GM23338 (cell line): ENCODE measurements around the gene NHLH1. TPM values are rescaled to one million over a fixed set of nuclear protein-coding genes. Genes with fewer than 3 reads are reported as not detected.

ENCODE experiments used
- ATAC-seq: fragments of 200-7000 bp; cut with Tn5 transposase; 3 replicates; pipeline ENCODE4 v1.9.1; 2020
- DNase-seq: peaks from one replicate; pipeline ENCODE4 v3.0.0-alpha.2; 2015; ENCODE audit warnings: low spot score
- H2AFZ ChIP-seq: fragments of 200-600 bp; sonication (generic); 2 replicates; pipeline ENCODE4 v1.8.0; 2016; ENCODE audit warnings: antibody characterized with exemption, mild to moderate bottlenecking, moderate library complexity
- H3F3A ChIP-seq: fragments of 200-600 bp; sonication (generic); replicated peaks from 2 replicates; pipeline ENCODE4 v1.8.0; 2017; ENCODE audit warnings: antibody characterized with exemption, mixed run types, low read depth
- H3K27ac ChIP-seq: fragments of 200-600 bp; sonication (generic); 2 replicates; pipeline ENCODE4 v1.6.1; 2016; ENCODE audit warnings: low read depth
- H3K27me3 ChIP-seq: fragments of 200-600 bp; sonication (generic); 2 replicates; pipeline ENCODE4 v1.8.0; 2016; ENCODE audit warnings: mild to moderate bottlenecking, mixed run types, moderate library complexity; ENCODE audit not compliant: insufficient read depth
- H3K36me3 ChIP-seq: fragments of 200-600 bp; sonication (generic); 2 replicates; pipeline ENCODE4 v1.8.0; 2016; ENCODE audit warnings: mild to moderate bottlenecking; ENCODE audit not compliant: insufficient read depth
- H3K4me1 ChIP-seq: fragments of 200-600 bp; sonication (generic); 2 replicates; pipeline ENCODE4 v1.8.0; 2016; ENCODE audit warnings: mild to moderate bottlenecking, moderate library complexity; ENCODE audit not compliant: insufficient read depth
- H3K4me2 ChIP-seq: fragments of 200-600 bp; sonication (generic); 2 replicates; pipeline ENCODE4 v1.7.1; 2017; ENCODE audit warnings: mixed run types
- H3K4me3 ChIP-seq: fragments of 200-600 bp; sonication (generic); 2 replicates; pipeline ENCODE4 v1.6.1; 2016; ENCODE audit warnings: mixed run types
- H3K79me2 ChIP-seq: fragments of 200-600 bp; sonication (generic); replicated peaks from 2 replicates; pipeline ENCODE4 v1.8.0; 2017; ENCODE audit warnings: mild to moderate bottlenecking; ENCODE audit not compliant: insufficient read depth
- H3K9me2 ChIP-seq: fragments of 200-600 bp; sonication (generic); 2 replicates; pipeline ENCODE4 v1.8.0; 2017; ENCODE audit not compliant: insufficient read depth
- H4K20me1 ChIP-seq: fragments of 200-600 bp; sonication (generic); replicated peaks from 2 replicates; pipeline ENCODE4 v1.8.0; 2017; ENCODE audit warnings: mild to moderate bottlenecking; ENCODE audit not compliant: insufficient read depth
- H3K27ac Mint-ChIP-seq: 2 replicates; pipeline ENCODE4 v1.8.0; 2020; ENCODE audit warnings: inconsistent platforms, mild to moderate bottlenecking, moderate library complexity, mixed read lengths
- H3K27me3 Mint-ChIP-seq: 3 replicates; pipeline ENCODE4 v1.8.0; 2022; ENCODE audit warnings: low read depth, mild to moderate bottlenecking, moderate library complexity, mixed read lengths, inconsistent platforms; ENCODE audit not compliant: insufficient read depth, poor library complexity
- H3K36me3 Mint-ChIP-seq: 3 replicates; pipeline ENCODE4 v1.8.0; 2021; ENCODE audit warnings: low read depth, mild to moderate bottlenecking, inconsistent platforms, moderate library complexity, mixed read lengths
- H3K4me1 Mint-ChIP-seq: 3 replicates; pipeline ENCODE4 v1.8.0; 2020; ENCODE audit warnings: mild to moderate bottlenecking, inconsistent platforms, mixed read lengths
- H3K4me3 Mint-ChIP-seq: 3 replicates; pipeline ENCODE4 v1.8.0; 2021; ENCODE audit warnings: moderate library complexity, mild to moderate bottlenecking, inconsistent platforms, mixed read lengths
- H3K9me3 Mint-ChIP-seq: 3 replicates; pipeline ENCODE4 v1.8.0; 2020; ENCODE audit warnings: moderate library complexity, mild to moderate bottlenecking, inconsistent platforms, mixed read lengths
- EZH2 ChIP-seq: fragments of 200-600 bp; sonication (generic); IDR thresholded peaks from one replicate; pipeline ENCODE4 v1.8.0; 2017; ENCODE audit warnings: antibody characterized with exemption, mild to moderate bottlenecking, low read depth; ENCODE audit not compliant: unreplicated experiment
- EZH2phosphoT487 ChIP-seq: fragments of 200-600 bp; sonication (generic); IDR thresholded peaks from one replicate; pipeline ENCODE4 v1.8.1; 2018; ENCODE audit warnings: antibody characterized with exemption; ENCODE audit not compliant: unreplicated experiment
- JUNB ChIP-seq: IDR thresholded peaks from one replicate; pipeline ENCODE4 v1.6.1; 2016; ENCODE audit warnings: antibody characterized with exemption; ENCODE audit not compliant: unreplicated experiment
- NANOG ChIP-seq: IDR thresholded peaks from 2 replicates; pipeline ENCODE4 v1.6.1; 2016; ENCODE audit warnings: antibody characterized with exemption, borderline replicate concordance
- POLR2AphosphoS5 ChIP-seq: IDR thresholded peaks from 2 replicates; pipeline ENCODE4 v1.6.1; 2016; ENCODE audit warnings: antibody characterized with exemption, low read depth
- STAT1 ChIP-seq: IDR thresholded peaks from one replicate; pipeline ENCODE4 v1.6.1; 2016; ENCODE audit warnings: antibody characterized with exemption; ENCODE audit not compliant: unreplicated experiment
- ZNF331 ChIP-seq: fragments of 250-450 bp; sonication (Bioruptor Pico); IDR thresholded peaks from 2 replicates; pipeline ENCODE4 v1.5.0; 2020; ENCODE audit warnings: low read depth, mild to moderate bottlenecking, moderate library complexity
- polyA plus RNA-seq: library from polyadenylated mRNA; unstranded; fragments of >200 nt; fragmentation: Nextera tagmentation; extraction: Ambion mirVana; gene quantifications from 2 replicates; pipeline ENCODE4 v1.2.1, GENCODE V29; 2016
- total RNA-seq: library from RNA; depleted of rRNA; stranded (reverse); fragments of >200 nt; shearing (Covaris generic); gene quantifications from 2 replicates; pipeline ENCODE4 v1.2.3, GENCODE V29; 2014
- TF ChIP-seq, protein P1 (sequence below), 2 experiments: fragments of 200-600 bp in 1 of 2; sonication (generic) in 1 of 2; conservative IDR thresholded peaks; 2 replicates each; pipeline versions ENCODE4 v1.5.1 to v1.6.1; 2016 to 2017; ENCODE audit warnings: antibody characterized with exemption in 2 of 2, low read depth in 2 of 2, mild to moderate bottlenecking in 2 of 2, moderate library complexity in 1 of 2
- TF ChIP-seq, protein P2 (sequence below): IDR thresholded peaks from one replicate; pipeline ENCODE4 v1.6.1; 2018; ENCODE audit warnings: antibody characterized with exemption; ENCODE audit not compliant: unreplicated experiment
- TF ChIP-seq, protein P3 (sequence below): fragments of 250-450 bp; sonication (Bioruptor Pico); IDR thresholded peaks from 2 replicates; pipeline ENCODE4 v1.5.0; 2020; ENCODE audit warnings: mild to moderate bottlenecking, moderate library complexity

Gene NHLH1
- total and polyA plus RNA-seq, 2 experiments from 2014 or later = 0.69 to 0.89 TPM

- peaks cover 84% of the 10 kb centered on the region for H3K79me2 ChIP-seq
- no peak overlapping the region for H3K4me3 ChIP-seq
- H2AFZ ChIP-seq = no peak overlapping the region
- H3K27me3 ChIP-seq = no peaks in the 10 kb centered on the region
- Mint-ChIP-seq H3K36me3 (peaks cover 17% of the 10 kb centered on the region), H3K27ac (peak overlapping the region; percentile 80), H3K4me3 (no peak overlapping the region), H3K9me3 (no peaks in the 10 kb centered on the region), H3K4me1 (peaks cover 64% of the 10 kb centered on the region), H3K27me3 (peaks cover 7% of the 10 kb centered on the region)
- DNase-seq = no peak
- TF ChIP-seq POLR2AphosphoS5 (no peak), JUNB (no peak), ZNF331 (no peak), STAT1 (no peak)
- TF ChIP-seq, protein P1, sequence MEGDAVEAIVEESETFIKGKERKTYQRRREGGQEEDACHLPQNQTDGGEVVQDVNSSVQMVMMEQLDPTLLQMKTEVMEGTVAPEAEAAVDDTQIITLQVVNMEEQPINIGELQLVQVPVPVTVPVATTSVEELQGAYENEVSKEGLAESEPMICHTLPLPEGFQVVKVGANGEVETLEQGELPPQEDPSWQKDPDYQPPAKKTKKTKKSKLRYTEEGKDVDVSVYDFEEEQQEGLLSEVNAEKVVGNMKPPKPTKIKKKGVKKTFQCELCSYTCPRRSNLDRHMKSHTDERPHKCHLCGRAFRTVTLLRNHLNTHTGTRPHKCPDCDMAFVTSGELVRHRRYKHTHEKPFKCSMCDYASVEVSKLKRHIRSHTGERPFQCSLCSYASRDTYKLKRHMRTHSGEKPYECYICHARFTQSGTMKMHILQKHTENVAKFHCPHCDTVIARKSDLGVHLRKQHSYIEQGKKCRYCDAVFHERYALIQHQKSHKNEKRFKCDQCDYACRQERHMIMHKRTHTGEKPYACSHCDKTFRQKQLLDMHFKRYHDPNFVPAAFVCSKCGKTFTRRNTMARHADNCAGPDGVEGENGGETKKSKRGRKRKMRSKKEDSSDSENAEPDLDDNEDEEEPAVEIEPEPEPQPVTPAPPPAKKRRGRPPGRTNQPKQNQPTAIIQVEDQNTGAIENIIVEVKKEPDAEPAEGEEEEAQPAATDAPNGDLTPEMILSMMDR (conservative IDR thresholded peaks at IDR 0.05; ENCODE audit: low read depth in 2 of 2) = peak; percentile 26 to 36
- TF ChIP-seq, protein P2, sequence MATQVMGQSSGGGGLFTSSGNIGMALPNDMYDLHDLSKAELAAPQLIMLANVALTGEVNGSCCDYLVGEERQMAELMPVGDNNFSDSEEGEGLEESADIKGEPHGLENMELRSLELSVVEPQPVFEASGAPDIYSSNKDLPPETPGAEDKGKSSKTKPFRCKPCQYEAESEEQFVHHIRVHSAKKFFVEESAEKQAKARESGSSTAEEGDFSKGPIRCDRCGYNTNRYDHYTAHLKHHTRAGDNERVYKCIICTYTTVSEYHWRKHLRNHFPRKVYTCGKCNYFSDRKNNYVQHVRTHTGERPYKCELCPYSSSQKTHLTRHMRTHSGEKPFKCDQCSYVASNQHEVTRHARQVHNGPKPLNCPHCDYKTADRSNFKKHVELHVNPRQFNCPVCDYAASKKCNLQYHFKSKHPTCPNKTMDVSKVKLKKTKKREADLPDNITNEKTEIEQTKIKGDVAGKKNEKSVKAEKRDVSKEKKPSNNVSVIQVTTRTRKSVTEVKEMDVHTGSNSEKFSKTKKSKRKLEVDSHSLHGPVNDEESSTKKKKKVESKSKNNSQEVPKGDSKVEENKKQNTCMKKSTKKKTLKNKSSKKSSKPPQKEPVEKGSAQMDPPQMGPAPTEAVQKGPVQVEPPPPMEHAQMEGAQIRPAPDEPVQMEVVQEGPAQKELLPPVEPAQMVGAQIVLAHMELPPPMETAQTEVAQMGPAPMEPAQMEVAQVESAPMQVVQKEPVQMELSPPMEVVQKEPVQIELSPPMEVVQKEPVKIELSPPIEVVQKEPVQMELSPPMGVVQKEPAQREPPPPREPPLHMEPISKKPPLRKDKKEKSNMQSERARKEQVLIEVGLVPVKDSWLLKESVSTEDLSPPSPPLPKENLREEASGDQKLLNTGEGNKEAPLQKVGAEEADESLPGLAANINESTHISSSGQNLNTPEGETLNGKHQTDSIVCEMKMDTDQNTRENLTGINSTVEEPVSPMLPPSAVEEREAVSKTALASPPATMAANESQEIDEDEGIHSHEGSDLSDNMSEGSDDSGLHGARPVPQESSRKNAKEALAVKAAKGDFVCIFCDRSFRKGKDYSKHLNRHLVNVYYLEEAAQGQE = no peak
- peaks cover 33% of the 10 kb centered on the region for H3K4me1 ChIP-seq
- peak overlapping the region; percentile 25 for H3K4me2 ChIP-seq
- no peaks in the 10 kb centered on the region; the same call in 1 of the 2 replicates for H3K36me3 ChIP-seq
- H3F3A ChIP-seq = no peaks in the 10 kb centered on the region
- H4K20me1 ChIP-seq = peaks cover 22% of the 10 kb centered on the region; the same call in 1 of the 2 replicates
- ATAC-seq = no peak; the same call in 2 of the 3 replicates
- H3K9me2 ChIP-seq = no peaks in the 10 kb centered on the region
- H3K27ac ChIP-seq = 0 out of 2 replicates have a peak overlapping the region, but pooled peaks have one; percentile 50
Measured at GRCh38 chr1:160411271-160412027, 44.6 kb downstream of the NHLH1 start.

DNA sequence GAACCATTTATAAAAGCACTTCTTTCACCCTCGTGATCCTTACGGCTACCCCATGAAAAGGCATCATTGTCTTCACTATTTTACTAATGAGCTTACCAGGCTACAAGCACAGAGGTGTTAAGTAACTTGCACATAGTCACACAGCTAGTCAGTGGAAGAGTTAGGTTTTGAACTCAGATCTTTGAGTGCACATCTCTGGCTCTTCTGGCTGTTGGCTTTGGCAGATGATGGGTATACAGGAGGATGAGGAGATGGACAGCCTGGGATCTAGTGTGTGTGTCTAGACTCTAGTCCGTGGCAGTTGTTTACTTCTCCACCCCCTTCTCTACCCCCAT lies 45.1 kb downstream of the NHLH1 start:
- peaks cover 22% of the 10 kb centered on the region for H4K20me1 ChIP-seq
- H3K4me1 Mint-ChIP-seq = peaks cover 61% of the 10 kb centered on the region
- DNase-seq (no peak), ATAC-seq (no peak)
- no peak overlapping the region for H2AFZ ChIP-seq
- H3K4me3 ChIP-seq = no peak overlapping the region
- no peak overlapping the region for H3K4me3 Mint-ChIP-seq
- H3K79me2 ChIP-seq = peaks cover 79% of the 10 kb centered on the region
- H3K36me3 ChIP-seq = no peaks in the 10 kb centered on the region; the same call in 1 of the 2 replicates
- H3K4me2 ChIP-seq = no peak overlapping the region
- peaks cover 7% of the 10 kb centered on the region for H3K27me3 Mint-ChIP-seq
- H3K27ac ChIP-seq = no peak overlapping the region
- H3F3A ChIP-seq = no peaks in the 10 kb centered on the region
- H3K4me1 ChIP-seq = peaks cover 32% of the 10 kb centered on the region
- no peak overlapping the region for H3K27ac Mint-ChIP-seq
- H3K27me3 ChIP-seq = no peaks in the 10 kb centered on the region
- no peaks in the 10 kb centered on the region for H3K9me2 ChIP-seq
- H3K9me3 Mint-ChIP-seq = no peaks in the 10 kb centered on the region
- peaks cover 17% of the 10 kb centered on the region for H3K36me3 Mint-ChIP-seq
- TF ChIP-seq EZH2 (no peak), JUNB (no peak), EZH2phosphoT487 (no peak), POLR2AphosphoS5 (no peak), NANOG (no peak), ZNF331 (no peak)
- TF ChIP-seq, protein P3, sequence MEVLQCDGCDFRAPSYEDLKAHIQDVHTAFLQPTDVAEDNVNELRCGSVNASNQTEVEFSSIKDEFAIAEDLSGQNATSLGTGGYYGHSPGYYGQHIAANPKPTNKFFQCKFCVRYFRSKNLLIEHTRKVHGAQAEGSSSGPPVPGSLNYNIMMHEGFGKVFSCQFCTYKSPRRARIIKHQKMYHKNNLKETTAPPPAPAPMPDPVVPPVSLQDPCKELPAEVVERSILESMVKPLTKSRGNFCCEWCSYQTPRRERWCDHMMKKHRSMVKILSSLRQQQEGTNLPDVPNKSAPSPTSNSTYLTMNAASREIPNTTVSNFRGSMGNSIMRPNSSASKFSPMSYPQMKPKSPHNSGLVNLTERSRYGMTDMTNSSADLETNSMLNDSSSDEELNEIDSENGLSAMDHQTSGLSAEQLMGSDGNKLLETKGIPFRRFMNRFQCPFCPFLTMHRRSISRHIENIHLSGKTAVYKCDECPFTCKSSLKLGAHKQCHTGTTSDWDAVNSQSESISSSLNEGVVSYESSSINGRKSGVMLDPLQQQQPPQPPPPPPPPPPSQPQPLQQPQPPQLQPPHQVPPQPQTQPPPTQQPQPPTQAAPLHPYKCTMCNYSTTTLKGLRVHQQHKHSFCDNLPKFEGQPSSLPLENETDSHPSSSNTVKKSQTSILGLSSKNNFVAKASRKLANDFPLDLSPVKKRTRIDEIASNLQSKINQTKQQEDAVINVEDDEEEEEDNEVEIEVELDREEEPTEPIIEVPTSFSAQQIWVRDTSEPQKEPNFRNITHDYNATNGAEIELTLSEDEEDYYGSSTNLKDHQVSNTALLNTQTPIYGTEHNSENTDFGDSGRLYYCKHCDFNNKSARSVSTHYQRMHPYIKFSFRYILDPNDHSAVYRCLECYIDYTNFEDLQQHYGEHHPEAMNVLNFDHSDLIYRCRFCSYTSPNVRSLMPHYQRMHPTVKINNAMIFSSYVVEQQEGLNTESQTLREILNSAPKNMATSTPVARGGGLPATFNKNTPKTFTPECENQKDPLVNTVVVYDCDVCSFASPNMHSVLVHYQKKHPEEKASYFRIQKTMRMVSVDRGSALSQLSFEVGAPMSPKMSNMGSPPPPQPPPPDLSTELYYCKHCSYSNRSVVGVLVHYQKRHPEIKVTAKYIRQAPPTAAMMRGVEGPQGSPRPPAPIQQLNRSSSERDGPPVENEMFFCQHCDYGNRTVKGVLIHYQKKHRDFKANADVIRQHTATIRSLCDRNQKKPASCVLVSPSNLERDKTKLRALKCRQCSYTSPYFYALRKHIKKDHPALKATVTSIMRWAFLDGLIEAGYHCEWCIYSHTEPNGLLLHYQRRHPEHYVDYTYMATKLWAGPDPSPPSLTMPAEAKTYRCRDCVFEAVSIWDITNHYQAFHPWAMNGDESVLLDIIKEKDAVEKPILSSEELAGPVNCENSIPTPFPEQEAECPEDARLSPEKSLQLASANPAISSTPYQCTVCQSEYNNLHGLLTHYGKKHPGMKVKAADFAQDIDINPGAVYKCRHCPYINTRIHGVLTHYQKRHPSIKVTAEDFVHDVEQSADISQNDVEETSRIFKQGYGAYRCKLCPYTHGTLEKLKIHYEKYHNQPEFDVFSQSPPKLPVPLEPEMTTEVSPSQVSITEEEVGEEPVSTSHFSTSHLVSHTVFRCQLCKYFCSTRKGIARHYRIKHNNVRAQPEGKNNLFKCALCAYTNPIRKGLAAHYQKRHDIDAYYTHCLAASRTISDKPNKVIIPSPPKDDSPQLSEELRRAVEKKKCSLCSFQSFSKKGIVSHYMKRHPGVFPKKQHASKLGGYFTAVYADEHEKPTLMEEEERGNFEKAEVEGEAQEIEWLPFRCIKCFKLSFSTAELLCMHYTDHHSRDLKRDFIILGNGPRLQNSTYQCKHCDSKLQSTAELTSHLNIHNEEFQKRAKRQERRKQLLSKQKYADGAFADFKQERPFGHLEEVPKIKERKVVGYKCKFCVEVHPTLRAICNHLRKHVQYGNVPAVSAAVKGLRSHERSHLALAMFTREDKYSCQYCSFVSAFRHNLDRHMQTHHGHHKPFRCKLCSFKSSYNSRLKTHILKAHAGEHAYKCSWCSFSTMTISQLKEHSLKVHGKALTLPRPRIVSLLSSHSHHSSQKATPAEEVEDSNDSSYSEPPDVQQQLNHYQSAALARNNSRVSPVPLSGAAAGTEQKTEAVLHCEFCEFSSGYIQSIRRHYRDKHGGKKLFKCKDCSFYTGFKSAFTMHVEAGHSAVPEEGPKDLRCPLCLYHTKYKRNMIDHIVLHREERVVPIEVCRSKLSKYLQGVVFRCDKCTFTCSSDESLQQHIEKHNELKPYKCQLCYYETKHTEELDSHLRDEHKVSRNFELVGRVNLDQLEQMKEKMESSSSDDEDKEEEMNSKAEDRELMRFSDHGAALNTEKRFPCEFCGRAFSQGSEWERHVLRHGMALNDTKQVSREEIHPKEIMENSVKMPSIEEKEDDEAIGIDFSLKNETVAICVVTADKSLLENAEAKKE = no peak
